Measurements from ENCODE around the gene ADAM8.
A peak's percentile ranks its signal among the peaks of the same experiment; 100 is the strongest.
"Not testable (repeated sequence)": the region's sequence is repeated elsewhere in the genome, so short reads cannot be mapped to it uniquely, and the experiment has no call there.

ADAM8 gene

DNA sequence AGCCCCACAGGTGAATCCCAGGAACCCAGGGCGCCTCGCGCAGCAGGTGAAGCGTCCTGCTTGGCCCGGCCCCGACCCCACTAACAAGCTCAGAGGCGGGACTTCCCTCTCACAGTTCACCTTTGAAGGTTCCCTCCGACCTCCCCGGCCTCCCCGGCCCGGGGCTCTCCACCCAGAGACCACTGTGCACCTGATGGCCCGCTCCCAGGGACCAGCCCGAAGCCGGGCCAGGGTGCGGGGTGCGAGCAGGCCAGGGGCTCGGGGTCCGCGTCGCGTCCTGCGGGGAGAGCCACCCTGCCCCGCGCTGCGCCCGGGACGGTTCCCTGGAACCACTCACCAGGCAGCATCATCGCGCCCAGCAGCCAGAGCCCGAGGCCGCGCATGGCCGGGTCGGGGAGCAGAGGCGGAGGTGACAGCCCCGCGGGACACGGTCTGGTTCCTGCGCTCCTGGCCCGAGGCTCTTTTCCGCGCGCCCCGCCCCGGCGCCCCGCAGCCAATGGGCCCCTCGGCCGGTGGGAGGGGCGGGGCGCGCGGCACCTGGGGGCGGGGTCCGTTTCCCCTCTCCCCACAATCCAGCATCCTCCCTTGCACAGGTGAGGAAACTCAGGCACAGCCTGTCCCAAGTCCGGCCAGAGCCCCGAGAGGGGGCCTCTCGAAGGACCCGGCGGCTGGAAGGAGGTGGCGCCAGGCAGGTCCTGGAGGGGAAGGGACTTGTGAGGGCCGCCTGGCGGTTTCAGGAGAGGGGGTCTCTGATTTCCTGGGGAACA lies at the start of gene ADAM8:
Gene ADAM8 (minus strand): TSS at position 434 of the 767 bp plus-strand sequence. CDS start 51 bp downstream, at position 383.
- DNase-seq (ENCODE audit: low read depth) = peak; percentile 47

DNA sequence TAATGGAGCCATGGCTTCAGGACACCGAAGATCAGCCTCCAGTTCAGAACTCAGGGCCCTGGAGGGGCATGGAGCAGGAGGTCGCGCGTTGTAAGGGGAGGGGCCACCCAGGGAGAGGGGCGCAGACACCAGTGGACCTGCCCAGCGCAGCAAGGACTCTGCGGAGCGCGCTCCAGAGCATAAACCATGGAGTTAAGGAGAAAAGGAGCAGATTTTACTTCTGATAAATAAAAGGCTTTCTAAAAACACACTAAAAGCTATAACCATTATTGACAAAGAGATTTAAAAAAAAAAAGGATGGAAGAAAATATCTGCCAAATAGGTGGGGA lies 49.5 kb upstream of the ADAM8 start:
- no peak for DNase-seq (ENCODE audit: low read depth)

DNA sequence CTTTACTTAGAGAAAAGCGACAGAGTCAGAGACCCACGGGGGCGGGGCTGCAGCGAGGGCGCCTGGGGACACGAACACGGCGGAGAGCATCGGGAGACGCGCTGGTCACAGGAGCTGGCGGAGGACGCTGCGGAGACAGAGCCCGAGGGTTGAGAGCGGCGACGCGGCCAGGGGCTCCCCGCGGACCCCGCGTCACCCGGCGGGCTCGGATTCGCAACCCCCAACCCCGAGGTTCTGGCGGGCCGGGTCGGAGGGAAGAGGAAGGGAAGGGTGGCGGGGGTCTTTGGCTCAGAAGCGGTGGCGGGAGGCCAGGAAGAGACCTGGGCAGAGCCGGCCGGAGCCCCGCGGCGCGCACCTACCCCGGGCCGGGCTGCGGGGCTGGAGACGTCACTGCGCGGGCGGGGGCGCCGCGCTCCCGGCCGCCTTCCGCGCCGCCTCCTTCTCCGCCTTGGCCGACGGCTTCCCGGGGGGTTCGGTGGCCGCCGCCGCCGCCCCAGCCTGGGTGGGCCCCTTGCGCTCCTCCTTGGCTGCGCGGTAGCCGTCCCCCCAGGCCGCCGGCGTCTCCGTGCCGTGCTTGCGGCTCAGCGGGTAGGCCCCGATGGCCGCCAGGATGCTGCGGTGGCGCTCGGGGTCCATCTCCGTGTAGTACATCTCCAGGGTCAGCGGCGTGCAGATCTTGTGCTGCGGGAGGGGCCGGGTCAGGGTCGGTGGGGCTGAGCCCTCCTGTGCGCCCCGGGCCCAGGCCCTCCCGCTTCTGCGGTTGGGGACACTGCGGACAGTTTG lies 49.0 kb upstream of the ADAM8 start:
- no peak for DNase-seq (ENCODE audit: low read depth)

DNA sequence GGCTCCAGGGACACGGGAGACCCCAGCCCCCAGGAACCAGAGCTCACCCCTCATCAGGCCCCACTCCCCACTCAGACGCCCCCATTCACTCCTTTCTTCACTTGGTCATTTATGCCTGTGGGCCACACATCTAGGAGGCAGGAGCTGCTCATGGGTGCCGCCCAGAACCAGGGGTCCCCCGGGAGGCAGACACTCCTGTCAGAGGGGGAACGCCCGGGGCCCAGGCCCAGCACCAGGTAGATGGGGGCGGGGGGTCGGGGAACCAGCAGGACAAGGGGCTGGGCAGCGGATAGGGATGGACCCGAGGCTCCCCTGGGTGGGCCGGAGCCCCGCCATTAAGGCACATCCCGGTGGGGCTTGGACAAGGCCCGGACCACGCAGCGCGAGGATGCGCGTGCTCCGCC lies 48.2 kb upstream of the ADAM8 start:
- DNase-seq (ENCODE audit: low read depth) = no peak

DNA sequence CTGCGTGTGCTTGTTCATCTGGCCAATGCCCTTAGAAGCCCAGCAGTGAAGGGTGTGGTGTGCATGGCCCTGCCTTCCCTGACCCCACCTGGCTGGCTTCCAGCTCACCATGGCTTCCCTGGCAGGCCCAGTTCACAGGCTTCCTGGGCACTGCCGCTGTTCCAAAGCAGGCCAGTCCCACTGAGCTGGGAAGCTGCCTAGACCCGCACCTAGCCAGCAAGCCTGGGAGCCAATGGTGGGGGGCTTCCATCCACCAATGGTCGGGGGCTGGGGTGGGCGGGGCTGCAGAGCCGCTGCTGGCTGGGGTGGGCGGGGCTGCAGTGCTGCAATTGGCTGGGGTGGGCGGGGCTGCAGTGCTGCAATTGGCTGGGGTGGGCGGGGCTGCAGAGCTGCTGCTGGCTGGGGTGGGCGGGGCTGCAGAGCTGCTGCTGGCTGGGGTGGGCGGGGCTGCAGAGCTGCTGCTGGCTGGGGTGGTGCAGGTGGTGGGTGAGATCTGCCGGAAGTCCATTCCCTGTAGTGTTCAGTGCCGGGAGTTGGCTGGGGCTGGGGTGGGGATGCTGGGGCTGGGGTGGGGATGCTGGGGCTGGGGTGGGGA lies 47.6 kb upstream of the ADAM8 start:
- DNase-seq (ENCODE audit: low read depth) = no peak

DNA sequence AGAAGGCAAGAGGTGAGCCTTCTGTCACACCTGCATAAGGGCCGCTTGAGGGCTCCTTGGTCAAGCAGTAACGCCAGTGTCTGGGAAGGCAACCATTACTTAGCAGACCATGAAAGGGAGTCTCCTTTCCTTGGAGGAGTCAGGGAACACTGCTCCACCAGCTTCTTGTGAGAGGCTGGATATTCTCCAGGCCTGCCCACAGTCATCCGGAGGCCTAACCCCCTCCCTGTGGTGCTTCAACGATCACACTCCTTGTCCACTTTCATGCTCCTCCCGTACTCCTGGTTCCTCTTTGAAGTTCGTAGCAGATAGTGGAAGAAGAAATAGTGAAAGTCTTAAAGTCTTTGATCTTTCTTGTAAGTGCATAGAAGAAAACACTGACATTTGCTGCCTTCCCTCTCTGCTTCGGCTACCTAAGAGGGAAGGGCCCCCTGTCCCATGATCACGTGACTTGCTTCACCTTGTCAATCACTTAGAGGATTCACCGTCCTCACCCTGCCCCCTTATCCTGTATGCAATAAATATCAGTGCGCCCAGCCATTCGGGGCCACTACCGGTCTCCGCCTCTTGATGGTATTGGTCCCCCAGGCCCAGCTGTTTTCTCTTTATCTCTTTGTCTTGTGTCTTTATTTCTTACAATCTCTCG lies 45.5 kb upstream of the ADAM8 start:
- not testable (repeated sequence) for DNase-seq (ENCODE audit: low read depth)

DNA sequence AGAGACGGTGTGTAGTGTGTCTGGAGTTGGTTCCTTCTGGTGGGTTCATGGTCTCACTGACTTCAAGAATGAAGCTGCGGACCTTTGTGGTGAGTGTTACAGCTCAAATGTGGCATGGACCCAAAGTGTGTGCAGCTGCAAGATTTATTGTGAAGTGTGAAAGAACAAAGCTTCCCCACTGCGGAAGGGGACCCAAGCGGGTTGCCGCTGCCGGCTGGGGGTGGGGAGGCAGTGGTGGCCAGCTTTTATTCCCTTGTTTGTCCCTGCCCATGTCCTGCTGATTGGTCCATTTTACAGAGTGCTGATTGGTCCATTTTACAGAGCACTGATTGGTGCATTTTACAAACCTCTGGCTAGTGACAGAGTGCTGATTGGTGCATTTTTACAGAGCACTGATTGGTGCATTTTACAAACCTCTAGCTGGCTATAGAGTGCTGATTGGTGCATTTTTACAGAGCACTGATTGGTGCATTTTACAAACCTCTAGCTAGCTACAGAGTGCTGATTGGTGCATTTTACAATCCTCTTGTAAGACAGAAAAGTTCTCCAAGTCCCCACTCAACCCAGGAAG lies 44.3 kb upstream of the ADAM8 start:
- not testable (repeated sequence) for DNase-seq (ENCODE audit: low read depth)

DNA sequence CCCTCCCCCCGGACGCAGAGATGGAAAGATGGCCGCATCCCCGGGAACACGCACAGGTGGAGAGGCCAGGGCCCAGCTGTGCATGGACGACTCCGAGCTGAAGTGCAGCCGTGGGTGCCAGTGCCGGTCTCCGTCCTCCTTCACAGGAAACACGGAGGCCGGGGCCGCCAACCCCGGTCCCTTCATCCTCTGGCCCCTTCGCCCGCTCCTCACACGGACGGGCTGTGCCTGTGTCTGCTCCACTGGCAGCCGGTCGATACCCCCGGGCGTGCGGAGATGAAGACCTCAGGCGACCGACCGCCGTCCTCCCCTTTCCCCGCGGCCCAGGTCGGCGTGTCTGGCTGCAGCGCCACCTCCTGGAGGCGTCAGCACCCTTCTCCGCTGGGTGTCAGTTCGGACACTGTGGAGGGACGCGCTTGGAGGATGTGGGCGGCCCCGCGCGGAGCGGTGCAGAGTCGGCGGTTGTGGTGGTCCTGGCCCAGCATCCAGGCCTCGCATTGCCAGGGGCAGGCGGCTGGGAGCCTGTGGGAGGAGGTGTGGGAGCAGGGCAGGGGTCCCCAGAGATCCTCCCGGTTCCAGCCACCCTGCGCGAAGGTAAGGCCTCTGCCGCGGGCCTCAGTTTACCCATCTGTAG lies 41.9 kb upstream of the ADAM8 start:
- DNase-seq (ENCODE audit: low read depth) = peak; percentile 37

DNA sequence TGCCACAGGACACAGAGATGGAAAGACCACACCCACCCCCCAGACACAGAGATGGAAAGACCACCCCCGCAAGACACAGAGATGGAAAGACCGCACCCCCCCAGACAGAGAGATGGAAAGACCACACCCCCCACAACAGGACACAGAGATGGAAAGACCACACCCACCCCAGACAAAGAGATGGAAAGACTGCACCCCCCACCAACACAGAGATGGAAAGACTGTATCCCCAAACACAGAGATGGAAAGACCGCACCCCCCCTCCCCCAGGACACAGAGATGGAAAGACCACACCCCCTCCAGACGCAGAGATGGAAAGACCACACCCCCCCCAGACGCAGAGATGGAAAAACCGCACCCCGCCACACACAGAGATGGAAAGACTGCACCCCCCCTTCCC lies 40.1 kb upstream of the ADAM8 start:
- DNase-seq (ENCODE audit: low read depth) = no peak

DNA sequence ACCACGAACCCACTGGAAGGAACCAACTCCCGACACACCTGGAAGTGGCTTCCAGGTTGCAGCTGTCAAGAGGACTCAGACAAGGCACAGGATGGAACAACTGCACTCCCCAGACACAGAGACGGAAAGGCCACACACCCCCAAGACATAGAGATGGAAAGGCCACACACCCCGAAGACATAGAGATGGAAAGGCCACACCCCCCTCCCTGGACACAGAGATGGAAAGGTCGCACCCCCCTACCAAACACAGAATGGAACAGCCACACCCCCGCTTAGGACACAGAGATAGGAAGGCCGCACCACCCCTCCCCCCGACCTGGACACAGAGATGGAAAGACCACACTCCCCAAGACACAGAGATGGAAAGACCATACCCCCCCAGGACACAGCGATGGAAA lies 39.6 kb upstream of the ADAM8 start:
- DNase-seq (ENCODE audit: low read depth) = no peak

DNA sequence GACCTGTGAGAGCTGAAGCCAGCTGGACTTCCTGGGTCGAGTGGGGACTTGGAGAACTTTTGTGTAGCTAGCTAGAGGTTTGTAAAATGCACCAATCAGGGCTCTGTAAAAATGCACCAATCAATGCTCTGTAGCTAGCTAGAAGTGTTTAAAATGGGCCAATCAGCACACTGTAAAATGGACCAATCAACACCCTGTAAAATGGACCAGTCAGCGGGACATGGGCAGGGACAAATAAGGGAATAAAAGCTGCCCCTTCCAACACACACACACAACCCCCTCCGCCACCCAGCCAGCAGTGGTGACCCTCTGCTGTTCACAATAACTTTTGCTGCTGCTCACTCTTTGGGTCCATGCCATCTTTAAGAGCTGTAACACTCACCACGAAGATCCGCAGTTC lies 39.2 kb upstream of the ADAM8 start:
- DNase-seq (ENCODE audit: low read depth) = no peak

DNA sequence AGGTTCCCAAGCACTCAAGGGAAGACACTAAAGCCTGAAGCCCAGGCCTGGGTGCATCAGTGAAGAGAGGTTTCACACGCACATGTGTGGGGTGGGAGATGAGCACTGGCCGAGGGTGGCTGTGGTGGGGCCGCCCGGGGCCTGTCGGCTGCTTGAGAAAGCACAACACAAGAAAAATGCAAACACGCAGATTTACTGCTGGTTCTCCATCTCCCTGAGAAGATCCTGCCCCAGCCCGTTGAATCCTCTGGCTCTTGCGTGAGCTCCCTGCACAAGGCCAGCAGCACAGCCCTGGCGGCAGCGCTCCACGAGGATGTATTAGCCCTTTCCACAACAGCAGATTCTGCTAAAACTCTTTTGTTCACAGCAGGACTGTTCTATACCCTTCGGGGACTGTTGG lies 38.2 kb upstream of the ADAM8 start:
- DNase-seq (ENCODE audit: low read depth) = no peak

DNA sequence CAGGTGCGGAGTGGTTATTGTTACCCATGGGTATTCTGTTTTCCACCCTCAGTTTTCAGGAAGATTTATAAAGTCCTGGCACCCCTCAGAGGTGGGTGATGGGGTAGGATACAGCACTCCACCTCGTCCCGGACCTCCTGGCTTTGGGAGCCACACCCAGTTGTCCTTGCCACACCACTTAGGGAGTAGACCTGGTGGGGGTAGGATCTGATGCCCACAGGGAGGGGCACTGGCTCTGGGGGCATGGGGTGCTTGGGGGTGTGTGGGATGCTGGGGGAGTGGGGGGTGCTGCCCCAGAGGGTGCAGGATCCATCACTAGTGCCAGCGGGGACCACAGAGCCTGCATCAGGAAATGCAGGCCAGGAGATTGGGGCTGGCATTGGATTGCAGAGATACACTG lies 36.5 kb upstream of the ADAM8 start:
- no peak for DNase-seq (ENCODE audit: low read depth)

DNA sequence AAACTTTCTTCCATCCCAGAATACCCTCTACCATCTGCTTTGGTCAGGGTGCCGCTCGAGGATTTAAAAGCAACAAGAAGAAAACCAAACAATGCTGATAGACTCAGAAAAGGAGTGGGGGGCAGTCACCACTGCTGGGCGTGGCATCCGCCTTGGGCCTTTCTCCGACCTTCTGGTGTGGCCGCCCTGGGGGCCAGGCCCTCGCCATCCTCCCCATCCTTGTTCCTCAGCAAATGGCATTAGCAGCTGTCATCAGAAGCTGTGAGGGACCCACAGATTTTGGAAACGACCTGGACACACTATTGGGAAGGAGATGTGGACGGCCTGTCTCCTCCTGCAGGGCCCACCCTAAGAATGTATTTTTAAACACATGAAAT lies 36.1 kb upstream of the ADAM8 start:
- no peak for DNase-seq (ENCODE audit: low read depth)

DNA sequence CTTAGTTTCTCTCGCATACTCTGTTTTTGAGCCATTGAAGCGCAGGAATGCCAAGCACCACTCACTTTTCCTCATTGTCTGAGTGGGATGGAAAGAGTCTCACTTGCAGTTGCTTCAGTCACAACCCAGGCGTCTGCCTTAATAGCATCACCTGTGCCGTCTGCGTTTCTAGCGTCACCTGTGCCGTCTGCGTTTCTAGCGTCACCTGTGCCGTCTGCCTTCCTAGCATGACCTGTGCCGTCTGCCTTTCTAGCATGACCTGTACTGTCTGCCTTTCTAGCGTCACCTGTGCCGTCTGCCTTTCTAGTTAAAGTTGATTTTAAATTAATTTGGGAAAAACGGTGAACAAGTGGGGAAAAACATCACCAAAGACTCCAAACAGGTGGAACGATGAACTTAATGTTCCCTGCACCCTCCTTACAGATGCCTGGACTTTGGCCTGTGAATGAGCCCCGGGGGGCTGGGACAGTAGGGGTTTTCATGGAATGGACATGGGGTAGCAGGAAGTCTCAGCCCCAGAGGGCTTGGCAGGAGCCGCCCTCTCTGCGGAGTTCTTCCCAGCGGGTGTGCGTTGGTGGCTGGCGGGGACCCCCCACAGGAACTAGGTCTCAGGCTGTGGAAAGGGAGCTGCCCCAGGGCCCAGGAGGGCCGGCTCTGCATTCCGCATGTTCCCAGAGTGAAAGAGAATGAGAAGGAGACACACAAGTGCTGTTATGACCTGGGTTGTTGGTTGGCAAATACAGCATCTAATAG lies 35.5 kb upstream of the ADAM8 start:
- no peak for DNase-seq (ENCODE audit: low read depth)

DNA sequence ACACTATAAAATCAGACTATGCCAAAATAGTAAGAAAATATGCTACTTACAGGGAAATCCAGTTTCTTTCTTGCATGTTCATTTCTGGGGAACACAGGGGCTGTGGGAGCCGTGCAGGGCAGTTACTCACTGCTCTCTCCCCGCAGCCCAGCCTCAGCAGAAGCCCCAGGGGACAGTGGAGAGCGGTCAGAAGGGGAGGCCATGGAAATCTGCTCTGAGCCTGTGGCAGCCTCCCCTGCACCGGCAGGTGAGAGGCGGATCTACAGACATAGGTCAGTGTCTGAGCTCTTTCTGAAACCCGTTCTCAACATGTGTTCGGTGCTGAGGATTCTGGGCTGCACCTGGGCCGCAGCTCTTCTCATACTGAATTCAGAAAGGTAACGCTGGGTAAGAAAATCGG lies 34.9 kb upstream of the ADAM8 start:
- no peak for DNase-seq (ENCODE audit: low read depth)

DNA sequence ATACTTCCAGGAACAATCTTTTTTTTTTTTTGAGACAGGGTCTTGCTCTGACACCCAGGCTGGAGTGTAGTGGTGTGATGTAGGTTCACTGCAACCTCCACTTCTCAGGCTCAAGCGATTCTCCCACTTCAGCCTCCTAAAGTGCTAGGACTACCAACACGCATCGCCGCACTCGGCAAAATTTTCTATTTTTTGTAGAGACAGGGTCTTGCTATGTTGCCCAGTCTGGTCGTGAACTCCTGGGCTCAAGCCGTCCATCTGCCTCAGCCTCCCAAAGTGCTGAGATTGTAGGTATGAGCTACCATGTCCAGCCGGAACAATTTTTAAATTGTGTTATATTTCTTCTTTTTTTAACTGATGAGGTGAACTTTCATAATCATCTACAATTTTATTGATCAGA lies 34.1 kb upstream of the ADAM8 start:
- DNase-seq (ENCODE audit: low read depth) = no peak

DNA sequence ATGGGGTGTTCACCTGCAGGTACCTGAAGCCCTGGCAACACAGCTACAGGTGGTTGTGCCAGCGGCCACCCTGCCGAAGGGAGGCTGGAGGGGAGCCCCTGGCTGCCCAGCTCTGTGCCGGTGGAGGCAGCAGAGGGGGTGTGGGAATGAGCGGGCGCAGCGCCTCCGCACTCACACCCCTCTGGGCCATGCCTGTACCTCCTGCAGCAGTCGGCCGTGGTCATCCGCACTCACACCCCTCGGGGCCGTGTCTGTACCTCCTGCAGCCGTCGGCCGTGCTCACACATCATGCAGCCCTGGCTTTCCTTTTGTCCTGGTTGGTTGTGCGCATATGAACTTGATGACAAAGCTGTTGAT lies 33.7 kb upstream of the ADAM8 start:
- DNase-seq (ENCODE audit: low read depth) = no peak

DNA sequence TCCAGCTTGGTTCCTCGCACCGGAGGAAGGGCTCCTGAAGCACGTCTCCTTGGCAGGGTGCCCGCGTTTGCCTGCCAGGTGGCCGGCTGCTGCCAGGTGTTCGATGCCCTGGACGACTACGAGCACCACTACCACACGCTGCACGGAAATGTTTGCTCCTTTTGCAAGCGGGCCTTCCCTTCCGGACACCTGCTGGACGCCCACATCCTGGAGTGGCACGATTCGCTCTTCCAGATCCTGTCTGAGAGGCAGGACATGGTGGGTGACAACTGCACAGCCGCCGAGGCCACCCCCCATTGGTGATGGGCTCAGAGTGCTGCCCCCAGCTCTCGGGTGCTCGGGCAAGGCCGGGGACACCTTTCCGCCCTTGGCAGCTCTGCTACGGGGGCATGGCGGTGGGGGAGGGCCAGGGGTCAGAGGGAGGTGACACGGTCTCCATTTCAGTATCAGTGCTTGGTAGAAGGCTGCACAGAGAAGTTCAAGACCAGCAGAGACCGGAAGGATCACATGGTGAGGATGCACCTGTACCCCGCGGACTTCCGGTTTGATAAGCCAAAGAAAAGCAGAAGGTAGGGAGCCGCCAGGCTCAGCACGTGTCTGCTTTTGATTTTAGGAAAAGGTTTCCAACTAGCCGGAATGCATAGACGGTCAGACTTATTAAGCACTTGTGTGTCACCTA lies 33.2 kb upstream of the ADAM8 start:
- DNase-seq (ENCODE audit: low read depth) = no peak

DNA sequence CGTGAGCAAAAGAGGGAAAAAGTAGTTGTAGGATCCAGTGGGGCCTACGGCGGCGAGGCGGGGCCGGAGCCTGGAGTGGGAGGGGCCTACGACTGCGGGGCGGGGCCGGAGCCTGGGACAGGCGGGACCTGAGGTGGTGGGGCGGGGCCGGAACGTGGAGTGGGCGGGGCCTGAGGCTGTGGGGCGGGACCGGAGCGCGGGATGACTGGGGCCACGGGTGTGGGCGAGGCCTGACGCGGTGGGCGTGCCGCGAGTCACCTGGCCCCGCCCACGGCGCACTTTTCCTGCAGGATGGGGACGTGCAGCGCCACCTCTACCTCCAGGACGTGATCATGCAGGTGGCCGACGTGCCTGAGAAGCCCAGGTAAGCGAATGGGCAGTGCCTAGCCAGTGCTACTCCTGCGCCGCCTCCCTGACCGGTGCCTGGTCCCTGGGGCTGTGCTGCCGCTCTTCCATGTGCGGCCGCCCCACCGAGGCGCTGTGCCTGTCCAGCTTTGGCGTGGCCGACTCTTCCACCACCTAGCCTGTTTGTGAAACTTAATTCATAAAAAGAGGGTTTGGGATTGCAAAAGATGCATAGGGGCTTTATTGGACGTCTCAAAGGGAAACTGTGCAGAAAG lies 32.5 kb upstream of the ADAM8 start:
- peak; percentile 87 for DNase-seq (ENCODE audit: low read depth)

Data from stimulated activated CD8-positive, alpha-beta memory T cell treated with anti-CD3 and anti-CD28 coated beads, Interleukin-12 subunit alpha, Interleukin-12 subunit beta, amount 100 ng/mL, for 4 hours (primary cell).